H1 (cell line): ENCODE measurements around the gene VPS26B. TPM values are rescaled to one million over a fixed set of nuclear protein-coding genes. Genes with fewer than 3 reads are reported as not detected.

Source experiments
- CTCF ChIA-PET: fragments of 300-600 bp; sonication (Branson Sonifier 250); formaldehyde crosslinking; loops from one replicate; lab custom pipeline; 2021; ENCODE audit not compliant: partially characterized antibody; lab: Charles Lee
- POLR2A ChIA-PET: fragments of 300-600 bp; sonication (Branson Sonifier 250); formaldehyde crosslinking; loops from one replicate; lab custom pipeline; 2021; ENCODE audit warnings: inconsistent platforms; ENCODE audit not compliant: partially characterized antibody; lab: Charles Lee
- DNase-seq, 2 experiments: peaks; one replicate each; pipeline versions ENCODE4 v3.0.0 to v3.0.0-alpha.2; 2010 to 2022; ENCODE audit warnings: low spot score in 2 of 2, low read depth in 1 of 2, mixed read lengths in 1 of 2
- FAIRE-seq: peaks from 2 replicates; lab custom pipeline; 2011; peaks lifted over from hg19 to GRCh38; lab: Jason Lieb, UNC
- H2AFZ ChIP-seq: 2 replicates; pipeline ENCODE4 v1.8.1; 2012; ENCODE audit warnings: low read length, inconsistent platforms
- H2AK5ac ChIP-seq: 2 replicates; pipeline ENCODE4 v1.6.1; 2013; ENCODE audit warnings: low read depth, low read length
- H2BK120ac ChIP-seq: replicated peaks from 2 replicates; pipeline ENCODE3; 2013; ENCODE audit warnings: low read depth, low read length, inconsistent platforms
- H2BK12ac ChIP-seq: 2 replicates; pipeline ENCODE4 v1.6.1; 2013; ENCODE audit warnings: low read depth, low read length
- H2BK15ac ChIP-seq: 2 replicates; pipeline ENCODE4 v1.6.1; 2013; ENCODE audit warnings: low read length
- H2BK20ac ChIP-seq: 2 replicates; pipeline ENCODE4 v1.6.1; 2013; ENCODE audit warnings: low read length
- H2BK5ac ChIP-seq: 2 replicates; pipeline ENCODE4 v1.6.1; 2013; ENCODE audit warnings: low read depth, low read length
- H3K14ac ChIP-seq: 2 replicates; pipeline ENCODE4 v1.6.1; 2013; ENCODE audit warnings: inconsistent platforms; ENCODE audit not compliant: insufficient read length
- H3K18ac ChIP-seq: 2 replicates; pipeline ENCODE4 v1.6.1; 2013; ENCODE audit warnings: low read length; ENCODE audit errors: extremely low read depth
- H3K23ac ChIP-seq: 2 replicates; pipeline ENCODE4 v1.6.1; 2013; ENCODE audit warnings: inconsistent platforms; ENCODE audit not compliant: insufficient read length
- H3K23me2 ChIP-seq: 2 replicates; pipeline ENCODE4 v1.6.1; 2013; ENCODE audit warnings: low read depth, low read length
- H3K27ac ChIP-seq: 2 replicates; pipeline ENCODE4 v1.6.1; 2011; ENCODE audit warnings: low read depth, low read length, inconsistent platforms
- H3K27me3 ChIP-seq, 4 experiments: replicated peaks in 1 of 4; 1 replicate in 1 of 4; 2 replicates in 3 of 4; pipeline versions ENCODE4 v1.6.1 to v1.8.1; 2011 to 2013; ENCODE audit warnings: low read length in 3 of 4, mild to moderate bottlenecking in 3 of 4, inconsistent platforms in 2 of 4, mixed read lengths in 2 of 4, moderate library complexity in 1 of 4; ENCODE audit not compliant: control insufficient read depth in 3 of 4, insufficient read depth in 3 of 4; ENCODE audit errors: extremely low read depth in 1 of 4
- H3K36me3 ChIP-seq, 4 experiments: 2 replicates each; pipeline versions ENCODE4 v1.6.1 to v1.8.1; 2011 to 2013; ENCODE audit warnings: mild to moderate bottlenecking in 4 of 4, low read length in 3 of 4, moderate library complexity in 2 of 4, control low read depth in 1 of 4, inconsistent platforms in 1 of 4; ENCODE audit not compliant: insufficient read depth in 4 of 4, control insufficient read depth in 2 of 4
- H3K4ac ChIP-seq: replicated peaks from 2 replicates; pipeline ENCODE3; 2013; ENCODE audit warnings: low read length, low read depth, mixed read lengths, inconsistent platforms; ENCODE audit not compliant: insufficient read length
- H3K4me1 ChIP-seq, 4 experiments: replicated peaks in 1 of 4; 1 replicate in 1 of 4; 2 replicates in 3 of 4; pipeline versions ENCODE4 v1.6.1 to v1.8.1; 2011 to 2013; ENCODE audit warnings: low read length in 3 of 4, inconsistent platforms in 2 of 4, mixed read lengths in 1 of 4; ENCODE audit not compliant: insufficient read depth in 4 of 4, control insufficient read depth in 3 of 4
- H3K4me2 ChIP-seq, 2 experiments: 2 replicates each; pipeline versions ENCODE4 v1.6.1 to v1.8.1; 2011 to 2013; ENCODE audit warnings: low read depth in 2 of 2, low read length in 2 of 2, control low read depth in 1 of 2, inconsistent platforms in 1 of 2, mild to moderate bottlenecking in 1 of 2; ENCODE audit not compliant: insufficient read depth in 1 of 2
- H3K4me3 ChIP-seq, 4 experiments: fragments of 200-600, 300-600 bp in 1 of 4; sonication (generic), shearing (Covaris generic), sonication (Bioruptor Twin) in 1 of 4; 2 replicates each; pipeline versions ENCODE4 v1.5.1 to v1.8.1; 2011 to 2016; ENCODE audit warnings: low read length in 4 of 4, low read depth in 3 of 4, control low read depth in 2 of 4, inconsistent platforms in 2 of 4, mild to moderate bottlenecking in 2 of 4, mixed read lengths in 1 of 4, moderate library complexity in 1 of 4; ENCODE audit not compliant: insufficient read depth in 2 of 4; ENCODE audit errors: extremely low read depth in 1 of 4
- H3K56ac ChIP-seq: replicated peaks from 2 replicates; pipeline ENCODE3; 2013; ENCODE audit warnings: low read depth, mild to moderate bottlenecking, mixed read lengths, low read length, inconsistent platforms; ENCODE audit not compliant: insufficient read length
- H3K79me1 ChIP-seq: 2 replicates; pipeline ENCODE4 v1.6.1; 2013; ENCODE audit warnings: low read depth, low read length, control low read depth
- H3K79me2 ChIP-seq, 2 experiments: 2 replicates each; pipeline versions ENCODE4 v1.6.1 to v1.8.1; 2012 to 2013; ENCODE audit warnings: low read length in 2 of 2, mild to moderate bottlenecking in 2 of 2, inconsistent platforms in 1 of 2; ENCODE audit not compliant: insufficient read depth in 2 of 2, control insufficient read depth in 1 of 2
- H3K9ac ChIP-seq, 4 experiments: replicated peaks in 1 of 4; 1 replicate in 1 of 4; 2 replicates in 3 of 4; pipeline versions ENCODE4 v1.6.1 to v1.8.1; 2011 to 2013; ENCODE audit warnings: low read depth in 3 of 4, low read length in 3 of 4, control low read depth in 2 of 4, mild to moderate bottlenecking in 2 of 4, moderate library complexity in 2 of 4, inconsistent platforms in 1 of 4; ENCODE audit errors: extremely low read depth in 1 of 4
- H3K9me3 ChIP-seq, 2 experiments: 2 replicates each; pipeline versions ENCODE4 v1.6.1 to v1.8.1; 2012 to 2013; ENCODE audit warnings: mild to moderate bottlenecking in 2 of 2, moderate library complexity in 2 of 2, control low read depth in 1 of 2, inconsistent platforms in 1 of 2, low read depth in 1 of 2, low read length in 1 of 2, mixed read lengths in 1 of 2; ENCODE audit not compliant: insufficient read depth in 2 of 2
- H4K20me1 ChIP-seq, 2 experiments: replicated peaks in 1 of 2; 2 replicates each; pipeline versions ENCODE3 to v1.8.1; 2011 to 2013; ENCODE audit warnings: inconsistent platforms in 2 of 2, low read length in 2 of 2, mild to moderate bottlenecking in 1 of 2; ENCODE audit not compliant: insufficient read depth in 2 of 2, control insufficient read depth in 1 of 2
- H4K5ac ChIP-seq: 2 replicates; pipeline ENCODE4 v1.6.1; 2013; ENCODE audit warnings: low read length, low read depth, mixed read lengths, inconsistent platforms; ENCODE audit not compliant: insufficient read length
- H4K8ac ChIP-seq: 2 replicates; pipeline ENCODE4 v1.8.0; 2013; ENCODE audit warnings: mild to moderate bottlenecking, moderate library complexity, low read length, inconsistent platforms; ENCODE audit not compliant: insufficient read depth; ENCODE audit errors: extremely low read depth
- H4K91ac ChIP-seq: replicated peaks from 2 replicates; pipeline ENCODE3; 2013; ENCODE audit warnings: low read length, mixed read lengths, inconsistent platforms; ENCODE audit not compliant: insufficient read length
- HDAC2 ChIP-seq, 2 experiments: fragments of 300-600 bp in 1 of 2; sonication (generic) in 1 of 2; IDR thresholded peaks; 2 replicates each; pipeline ENCODE4 v1.6.1; 2011 to 2012; ENCODE audit warnings: low read depth in 2 of 2, low read length in 2 of 2, mild to moderate bottlenecking in 2 of 2, moderate library complexity in 2 of 2, borderline replicate concordance in 1 of 2, inconsistent platforms in 1 of 2
- JUN ChIP-seq: IDR thresholded peaks from 2 replicates; pipeline ENCODE4 v1.6.1; 2011; ENCODE audit warnings: low read depth, mild to moderate bottlenecking, improper control_type of control experiment, low read length
- POU5F1 ChIP-seq: IDR thresholded peaks from 2 replicates; pipeline ENCODE4 v1.6.1; 2011; ENCODE audit warnings: low read depth, mild to moderate bottlenecking, low read length, moderate library complexity
- RAD21 ChIP-seq, 2 experiments: IDR thresholded peaks in 1 of 2; conservative IDR thresholded peaks in 1 of 2; 2 replicates each; pipeline ENCODE4 v1.6.1; 2011; ENCODE audit warnings: low read depth in 2 of 2, low read length in 2 of 2, improper control_type of control experiment in 1 of 2, inconsistent platforms in 1 of 2, mild to moderate bottlenecking in 1 of 2, moderate library complexity in 1 of 2
- RXRA ChIP-seq: IDR thresholded peaks from 2 replicates; pipeline ENCODE4 v1.6.1; 2011; ENCODE audit warnings: low read depth, mild to moderate bottlenecking, low read length, moderate library complexity; ENCODE audit not compliant: insufficient read depth
- SIRT6 ChIP-seq: IDR thresholded peaks from one replicate; pipeline ENCODE4 v1.7.1; 2012; ENCODE audit warnings: low read length, inconsistent platforms
- TCF12 ChIP-seq: IDR thresholded peaks from 2 replicates; pipeline ENCODE4 v1.6.1; 2011; ENCODE audit warnings: low read depth, mild to moderate bottlenecking, low read length
- TEAD4 ChIP-seq: IDR thresholded peaks from 2 replicates; pipeline ENCODE4 v1.6.1; 2012; ENCODE audit warnings: low read depth, low read length, inconsistent platforms, mixed read lengths
- ZNF274 ChIP-seq: IDR thresholded peaks from 2 replicates; pipeline ENCODE4 v1.7.0; 2012; ENCODE audit warnings: low read length, borderline replicate concordance; ENCODE audit errors: extremely low read depth
- WGBS, 2 experiments: shearing (Covaris generic) in 1 of 2; methylation state at CpG; one replicate each; pipeline versions ENCODE4 v1.1.6 to v1.1.7; 2013 to 2015; ENCODE audit warnings: low lambda C conversion rate in 2 of 2, mixed read lengths in 2 of 2, inconsistent platforms in 1 of 2, low coverage in 1 of 2, missing lambda C conversion rate in 1 of 2; ENCODE audit not compliant: insufficient replicate concordance in 2 of 2, insufficient coverage in 1 of 2, insufficient read length in 1 of 2; ENCODE audit errors: extremely low coverage in 1 of 2, missing lambda C conversion rate in 1 of 2; 5-methylcytosine and 5-hydroxymethylcytosine counted together
- polyA plus RNA-seq, 7 experiments: library from polyadenylated mRNA; depleted of rRNA in 3 of 7; stranded (reverse) in 5 of 7; unstranded in 2 of 7; fragments of >200 nt in 5 of 7; fragments of 200-250 nt in 2 of 7; gene quantifications; 1 replicate in 5 of 7; 2 replicates in 1 of 7; 4 replicates in 1 of 7; pipeline versions ENCODE4 v1.2.1 to v1.2.3, GENCODE V29; 2011 to 2013; ENCODE audit warnings: missing spikeins in 2 of 7, mixed read lengths in 2 of 7
- total RNA-seq: library from RNA; stranded (reverse); fragmentation: NEBNext Ultra II Directional; extraction: Animal tissue kit (Norgen Biotek cat#: 25700); gene quantifications from 2 replicates; pipeline ENCODE4 v1.2.1, GENCODE V29; 2021
- TF ChIP-seq, protein P1 (sequence below): IDR thresholded peaks from 2 replicates; pipeline ENCODE4 v1.6.1; 2012; ENCODE audit warnings: low read length, inconsistent platforms

VPS26B gene
- total and polyA plus RNA-seq, 2 of the 8 experiments (the other 6 are each of a cell fraction or from before 2014, with no cell fraction given), result 18.3 to 27.0 TPM

DNA sequence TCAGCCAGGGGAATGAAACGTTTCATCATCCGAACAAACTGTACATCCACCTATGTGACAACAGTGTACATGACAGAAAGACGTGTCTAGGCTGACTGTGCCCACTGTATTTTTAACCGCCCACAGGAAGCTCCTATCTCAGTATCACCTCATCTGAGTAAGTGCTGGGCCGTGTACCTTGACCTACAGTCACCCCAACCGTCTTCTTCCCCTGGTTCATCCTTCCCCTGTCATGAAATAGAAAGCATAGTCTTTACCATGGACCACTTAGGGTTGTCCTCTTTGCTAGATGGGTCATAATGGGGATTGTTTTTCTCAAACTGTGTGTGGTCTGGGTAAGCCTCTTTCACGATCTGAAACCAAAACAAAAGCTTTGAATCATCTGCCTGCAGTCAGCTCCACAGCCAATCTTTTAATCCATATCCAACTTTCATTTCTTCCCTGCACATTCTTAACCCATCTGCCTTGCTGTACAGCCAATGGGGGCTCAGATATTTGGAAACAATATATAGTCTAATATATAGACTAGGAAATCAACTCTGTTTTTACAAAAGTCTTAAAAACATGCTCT, 24.5 kb downstream of the VPS26B start:
- no peak overlapping the region for H3K23ac ChIP-seq
- H2AFZ ChIP-seq, result no peak overlapping the region
- no peak overlapping the region for H2BK15ac ChIP-seq
- no peak overlapping the region for H3K4me3 ChIP-seq
- no peak overlapping the region for H3K4ac ChIP-seq
- FAIRE-seq (no peak), DNase-seq (no peak)
- H3K79me2 ChIP-seq, result peaks cover 5 to 9% of the 10 kb centered on the region in 2 experiments; a peak in 3 of 4 replicates
- no peak overlapping the region for H4K91ac ChIP-seq
- peaks cover 0 to 7% (median 2%) of the 10 kb centered on the region in 4 experiments; a peak in 3 of 7 replicates for H3K4me1 ChIP-seq
- no peak overlapping the region for H2BK120ac ChIP-seq
- no peak overlapping the region for H3K18ac ChIP-seq
- H3K79me1 ChIP-seq, result no peaks in the 10 kb centered on the region
- POLR2A ChIA-PET, result interaction anchor here (1.2 to 1.5 kb wide), 4 partner anchors 8 to 27 kb away, joined by 3 to 5 read pairs (median 3); partner anchors contain the start of gene GLB1L3
- H3K27ac ChIP-seq, result no peak overlapping the region
- H2BK20ac ChIP-seq, result no peak overlapping the region
- H3K9ac ChIP-seq, result no peak overlapping the region
- CTCF ChIA-PET, result interaction anchor here (1.4 to 1.5 kb wide), 3 partner anchors 10 to 41 kb away, joined by 4 to 5 read pairs (median 4); no protein-coding TSS in a partner anchor
- H2BK12ac ChIP-seq, result no peak overlapping the region
- no peaks in the 10 kb centered on the region for H4K20me1 ChIP-seq
- WGBS, 2 experiments, result 91% methylated on average over 7 of the region's 7 CpGs; no CpG with 5 or more reads in 1 of the 2 experiments
- peaks cover 15 to 38% (median 32%) of the 10 kb centered on the region in 4 experiments for H3K36me3 ChIP-seq
- no peak overlapping the region for H4K8ac ChIP-seq
- H3K4me2 ChIP-seq, result no peak overlapping the region
- no peaks in the 10 kb centered on the region for H3K9me3 ChIP-seq
- no peak overlapping the region for H3K14ac ChIP-seq
- no peak overlapping the region for H2BK5ac ChIP-seq
- no peak overlapping the region for H3K56ac ChIP-seq
- H4K5ac ChIP-seq, result no peak overlapping the region
- H3K27me3 ChIP-seq, result no peaks in the 10 kb centered on the region
- peaks cover 9% of the 10 kb centered on the region; the same call in 1 of the 2 replicates for H3K23me2 ChIP-seq
- H2AK5ac ChIP-seq, result no peak overlapping the region
- no peak for TF ChIP-seq POU5F1
- TF ChIP-seq, protein P1, sequence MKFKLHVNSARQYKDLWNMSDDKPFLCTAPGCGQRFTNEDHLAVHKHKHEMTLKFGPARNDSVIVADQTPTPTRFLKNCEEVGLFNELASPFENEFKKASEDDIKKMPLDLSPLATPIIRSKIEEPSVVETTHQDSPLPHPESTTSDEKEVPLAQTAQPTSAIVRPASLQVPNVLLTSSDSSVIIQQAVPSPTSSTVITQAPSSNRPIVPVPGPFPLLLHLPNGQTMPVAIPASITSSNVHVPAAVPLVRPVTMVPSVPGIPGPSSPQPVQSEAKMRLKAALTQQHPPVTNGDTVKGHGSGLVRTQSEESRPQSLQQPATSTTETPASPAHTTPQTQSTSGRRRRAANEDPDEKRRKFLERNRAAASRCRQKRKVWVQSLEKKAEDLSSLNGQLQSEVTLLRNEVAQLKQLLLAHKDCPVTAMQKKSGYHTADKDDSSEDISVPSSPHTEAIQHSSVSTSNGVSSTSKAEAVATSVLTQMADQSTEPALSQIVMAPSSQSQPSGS, result no peak
- no peak for TF ChIP-seq ZNF274
- no peak for TF ChIP-seq TCF12
- no peak for TF ChIP-seq RXRA
- TF ChIP-seq SIRT6, result no peak
- TF ChIP-seq JUN, result no peak
- TF ChIP-seq TEAD4, result no peak
- TF ChIP-seq HDAC2 (IDR thresholded peaks at IDR 0.05; ENCODE audit: borderline replicate concordance in 1 of 2, low read depth in 2 of 2, low read length in 2 of 2), result no peak
- TF ChIP-seq RAD21 (IDR thresholded peaks at IDR 0.05 in 1 of 2, conservative IDR thresholded peaks at IDR 0.05 in 1 of 2; ENCODE audit: low read depth in 2 of 2, low read length in 2 of 2), result no peak
